HG03095 (cell line): ENCODE measurements around the gene FER.
"Not testable (repeated sequence)": the region's sequence is repeated elsewhere in the genome, so short reads cannot be mapped to it uniquely, and the experiment has no call there.

ENCODE experiments used
- ATAC-seq: cut with Tn5 transposase; IDR thresholded peaks from one replicate; pipeline ENCODE4 v1.9.1; 2021; ENCODE audit warnings: moderate library complexity; ENCODE audit not compliant: unreplicated experiment

Gene FER

GRCh38 chr5:108747774-108748400, at the start of gene FER:
FER (plus strand) TSS chr5:108747897; CDS start chr5:108798183, 50,286 bp downstream.
- ATAC-seq = peak; percentile 32

GRCh38 chr5:108700388-108700787, 47.3 kb upstream of the FER start:
- ATAC-seq = not testable (repeated sequence)

GRCh38 chr5:108700930-108701329, 46.8 kb upstream of the FER start:
- no peak for ATAC-seq

- ATAC-seq = no peak
Measured at GRCh38 chr5:108702546-108702945, 45.2 kb upstream of the FER start.

GRCh38 chr5:108703313-108703712, 44.4 kb upstream of the FER start:
- no peak for ATAC-seq

- no peak for ATAC-seq
Measured at GRCh38 chr5:108707141-108707540, 40.6 kb upstream of the FER start.

GRCh38 chr5:108711898-108712297, 35.8 kb upstream of the FER start:
- ATAC-seq = no peak

- no peak for ATAC-seq
Measured at GRCh38 chr5:108715408-108715807, 32.3 kb upstream of the FER start.

- peak; percentile 92 for ATAC-seq
Measured at GRCh38 chr5:108720391-108720790, 27.3 kb upstream of the FER start.

GRCh38 chr5:108726446-108727235, 21.1 kb upstream of the FER start:
- no peak for ATAC-seq

- ATAC-seq = no peak
Measured at GRCh38 chr5:108727236-108727650, 20.5 kb upstream of the FER start.

GRCh38 chr5:108727651-108728565, 19.8 kb upstream of the FER start:
- ATAC-seq = peak; percentile 70

GRCh38 chr5:108728566-108729241, 19.0 kb upstream of the FER start:
- ATAC-seq = peak; percentile 34

- ATAC-seq = no peak
Measured at GRCh38 chr5:108729242-108729615, 18.5 kb upstream of the FER start.

GRCh38 chr5:108730617-108731340, 16.9 kb upstream of the FER start:
- ATAC-seq = peak; percentile 41

- no peak for ATAC-seq
Measured at GRCh38 chr5:108735790-108736189, 11.9 kb upstream of the FER start.

- ATAC-seq = no peak
Measured at GRCh38 chr5:108736855-108737254, 10.8 kb upstream of the FER start.

- no peak for ATAC-seq
Measured at GRCh38 chr5:108739376-108739775, 8.3 kb upstream of the FER start.

- ATAC-seq = no peak
Measured at GRCh38 chr5:108739906-108740305, 7.8 kb upstream of the FER start.

- no peak for ATAC-seq
Measured at GRCh38 chr5:108743319-108743718, 4.4 kb upstream of the FER start.
